Middle frontal gyrus (tissue), 1 donor: ENCODE measurements around the gene TLE2.
"Not testable (repeated sequence)": the region's sequence is repeated elsewhere in the genome, so short reads cannot be mapped to it uniquely, and the experiment has no call there.

ENCODE experiments used
- DNase-seq: peaks from one replicate; pipeline ENCODE4 v3.0.0-alpha.2; 2015; ENCODE audit warnings: low spot score; ENCODE audit errors: extremely low spot score

TLE2 gene

GRCh38 chr19:3056417-3057088 lies 27.5 kb upstream of the TLE2 start:
- no peak for DNase-seq

- DNase-seq: no peak
Measured at GRCh38 chr19:3055741-3056416, 26.8 kb upstream of the TLE2 start.

- DNase-seq: no peak
Measured at GRCh38 chr19:3054972-3055740, 26.1 kb upstream of the TLE2 start.

GRCh38 chr19:3054265-3054971 lies 25.3 kb upstream of the TLE2 start:
- no peak for DNase-seq

- DNase-seq: no peak
Measured at GRCh38 chr19:3053780-3054179, 24.7 kb upstream of the TLE2 start.

GRCh38 chr19:3053218-3053621 lies 24.1 kb upstream of the TLE2 start:
- DNase-seq: no peak

- DNase-seq: not testable (repeated sequence)
Measured at GRCh38 chr19:3050016-3050415, 20.9 kb upstream of the TLE2 start.

GRCh38 chr19:3049089-3049488 lies 20.0 kb upstream of the TLE2 start:
- DNase-seq: no peak

GRCh38 chr19:3048190-3048533 lies 19.1 kb upstream of the TLE2 start:
- no peak for DNase-seq

GRCh38 chr19:3047496-3048189 lies 18.6 kb upstream of the TLE2 start:
- DNase-seq: no peak

- DNase-seq: no peak
Measured at GRCh38 chr19:3046698-3047495, 17.8 kb upstream of the TLE2 start.

- no peak for DNase-seq
Measured at GRCh38 chr19:3045885-3046697, 17.0 kb upstream of the TLE2 start.

GRCh38 chr19:3045191-3045590 lies 16.1 kb upstream of the TLE2 start:
- no peak for DNase-seq

GRCh38 chr19:3042621-3043267 lies 13.7 kb upstream of the TLE2 start:
- DNase-seq: no peak

GRCh38 chr19:3041761-3042620 lies 12.9 kb upstream of the TLE2 start:
- DNase-seq: no peak

- no peak for DNase-seq
Measured at GRCh38 chr19:3041327-3041726, 12.2 kb upstream of the TLE2 start.

- no peak for DNase-seq
Measured at GRCh38 chr19:3039641-3040077, 10.6 kb upstream of the TLE2 start.

GRCh38 chr19:3039125-3039524 lies 10.0 kb upstream of the TLE2 start:
- no peak for DNase-seq
